HepG2 (cell line): Measurements from ENCODE around the gene BAIAP2L1. TPM values are rescaled to one million over a fixed set of nuclear protein-coding genes. Genes with fewer than 3 reads are reported as not detected.
A peak's percentile ranks its signal among the peaks of the same experiment; 100 is the strongest.

Experiments
- ATAC-seq: fragments of 200-7000 bp; cut with Tn5 transposase; 3 replicates; pipeline ENCODE4 v1.9.1; 2020; ENCODE audit warnings: mild to moderate bottlenecking, moderate library complexity
- BruUV-seq: library from RNA; stranded (reverse); fragments of 400-500 nt; replicated peaks from 2 replicates; lab custom pipeline; 2021; lab: Mats Ljungman, UMichigan
- CTCF ChIA-PET: fragments of 300-600 bp; formaldehyde crosslinking; extraction: SDS; loops from one replicate; lab custom pipeline; 2021; ENCODE audit warnings: low total read pairs, inconsistent platforms, low intra/inter-chr PET ratio; lab: Yijun Ruan, JAX
- POLR2A ChIA-PET: fragments of 350-600 bp; sonication (Branson Sonifier 250); formaldehyde crosslinking; loops from one replicate; lab custom pipeline; 2020; ENCODE audit warnings: antibody characterized with exemption, inconsistent platforms; lab: Yijun Ruan, JAX
- DNase-seq: peaks from one replicate; pipeline ENCODE4 v3.0.0-alpha.2; 2015; ENCODE audit warnings: low spot score
- FAIRE-seq: peaks from 3 replicates; lab custom pipeline; 2011; peaks lifted over from hg19 to GRCh38; lab: Jason Lieb, UNC
- H2AFZ ChIP-seq: one replicate; pipeline ENCODE4 v1.6.1; 2011; ENCODE audit warnings: low read length, inconsistent platforms
- H3K27ac ChIP-seq: fragments of 300-600 bp; 3 replicates; pipeline ENCODE4 v1.8.0; 2011; ENCODE audit warnings: mixed run types, mild to moderate bottlenecking, mixed read lengths, low read length, inconsistent platforms; ENCODE audit not compliant: insufficient read depth; ENCODE audit errors: extremely low read length
- H3K27me3 ChIP-seq, 2 experiments: fragments of 200-600 bp in 1 of 2; 2 replicates in 1 of 2; 3 replicates in 1 of 2; pipeline versions ENCODE4 v1.6.0 to v1.8.0; 2011; ENCODE audit warnings: low read length in 2 of 2, mild to moderate bottlenecking in 2 of 2, moderate library complexity in 2 of 2, inconsistent platforms in 1 of 2; ENCODE audit not compliant: insufficient read depth in 2 of 2, control insufficient read depth in 1 of 2
- H3K36me3 ChIP-seq, 2 experiments: fragments of 200-600 bp in 1 of 2; replicated peaks in 1 of 2; 2 replicates in 1 of 2; 3 replicates in 1 of 2; pipeline versions ENCODE4 v1.5.1 to v1.8.0; 2011; ENCODE audit warnings: low read length in 2 of 2, inconsistent platforms in 1 of 2; ENCODE audit not compliant: insufficient read depth in 2 of 2, control insufficient read depth in 1 of 2
- H3K4me1 ChIP-seq: 2 replicates; pipeline ENCODE4 v1.5.1; 2012; ENCODE audit warnings: low read length, inconsistent platforms; ENCODE audit not compliant: insufficient read depth
- H3K4me2 ChIP-seq: 2 replicates; pipeline ENCODE4 v1.6.0; 2011; ENCODE audit warnings: low read depth, low read length, inconsistent platforms
- H3K4me3 ChIP-seq, 3 experiments: fragments of 200-600 bp in 1 of 3; sonication (generic), shearing (Covaris generic) in 1 of 3; replicated peaks in 1 of 3; 2 replicates each; pipeline ENCODE4 v1.5.1; 2011 to 2016; ENCODE audit warnings: low read length in 3 of 3, inconsistent platforms in 2 of 3, low read depth in 2 of 3, mild to moderate bottlenecking in 2 of 3, control low read depth in 1 of 3, mixed read lengths in 1 of 3; ENCODE audit not compliant: insufficient read depth in 1 of 3
- H3K79me2 ChIP-seq: one replicate; pipeline ENCODE4 v1.6.1; 2011; ENCODE audit warnings: low read length, inconsistent platforms; ENCODE audit not compliant: insufficient read depth
- H3K9ac ChIP-seq: 2 replicates; pipeline ENCODE4 v1.6.0; 2011; ENCODE audit warnings: mild to moderate bottlenecking, low read depth, low read length, inconsistent platforms; ENCODE audit not compliant: insufficient read depth
- H3K9me3 ChIP-seq: 2 replicates; pipeline ENCODE4 v1.5.1; 2012; ENCODE audit warnings: mild to moderate bottlenecking, low read length
- H4K20me1 ChIP-seq: 2 replicates; pipeline ENCODE4 v1.6.0; 2011; ENCODE audit warnings: inconsistent platforms, mild to moderate bottlenecking, low read length, moderate library complexity; ENCODE audit not compliant: insufficient read depth
- ARNTL ChIP-seq: sonication (generic); formaldehyde crosslinking; IDR thresholded peaks from 2 replicates; pipeline ENCODE4 v1.4.0; 2020; ENCODE audit warnings: mild to moderate bottlenecking, missing genetic modification reagents
- CREM ChIP-seq, 2 experiments: sonication (generic) in 1 of 2; formaldehyde crosslinking in 1 of 2; IDR thresholded peaks; 2 replicates each; pipeline versions ENCODE4 v1.4.0 to v1.6.1; 2016 to 2020; ENCODE audit warnings: antibody characterized with exemption in 1 of 2, mild to moderate bottlenecking in 1 of 2, missing genetic modification reagents in 1 of 2
- HNF1A ChIP-seq, 2 experiments: sonication (generic) in 1 of 2; formaldehyde crosslinking in 1 of 2; IDR thresholded peaks; 2 replicates each; pipeline versions ENCODE4 v1.4.0 to v1.6.1; 2016 to 2020; ENCODE audit warnings: borderline replicate concordance in 1 of 2, low read depth in 1 of 2, mild to moderate bottlenecking in 1 of 2, missing genetic modification reagents in 1 of 2
- SIX1 ChIP-seq: sonication (generic); formaldehyde crosslinking; IDR thresholded peaks from 2 replicates; pipeline ENCODE4 v1.4.0; 2020; ENCODE audit warnings: missing genetic modification reagents, borderline replicate concordance
- ZNF331 ChIP-seq: sonication (generic); formaldehyde crosslinking; IDR thresholded peaks from 2 replicates; pipeline ENCODE4 v1.4.0; 2020; ENCODE audit warnings: missing genetic modification reagents
- ZNF496 ChIP-seq: sonication (generic); formaldehyde crosslinking; IDR thresholded peaks from 2 replicates; pipeline ENCODE4 v1.8.1; 2023; ENCODE audit warnings: mild to moderate bottlenecking, moderate library complexity, missing genetic modification reagents; ENCODE audit not compliant: insufficient replicate concordance
- ZNF850 ChIP-seq: sonication (generic); formaldehyde crosslinking; conservative IDR thresholded peaks from 2 replicates; pipeline ENCODE4 v1.9.0; 2021; ENCODE audit warnings: mild to moderate bottlenecking, missing genetic modification reagents
- WGBS: methylation state at CpG from one replicate; pipeline ENCODE4 v1.1.6; 2017; ENCODE audit warnings: low lambda C conversion rate; 5-methylcytosine and 5-hydroxymethylcytosine counted together
- in situ Hi-C: cut with HindIII; loops from 2 replicates; pipeline ENCODE4 v1.10.0; 2017; ENCODE audit warnings: low pct_unique_long_range_greater_than_20kb; ENCODE audit not compliant: extremely low pct_ligation_motif_present
- intact Hi-C: fragments of 100-400 bp; cut with micrococcal nuclease; formaldehyde crosslinking; loops from one replicate; pipeline ENCODE4 v1.10.0; 2022; ENCODE audit not compliant: unreplicated experiment
- polyA plus RNA-seq, 8 experiments: library from polyadenylated mRNA; depleted of rRNA in 3 of 8; stranded (reverse) in 7 of 8; unstranded in 1 of 8; fragments of >200 nt; fragmentation: Illumina TruSeq in 4 of 8; extraction: Trizol in 4 of 8; gene quantifications; 2 replicates each; pipeline versions ENCODE4 v1.2.1 to v1.2.3, GENCODE V29; 2011 to 2016; ENCODE audit warnings: low read depth in 4 of 8, missing spikeins in 1 of 8, mixed read lengths in 1 of 8; ENCODE audit not compliant: insufficient read depth in 1 of 8
- total RNA-seq, 5 experiments: library from RNA; depleted of rRNA; stranded (reverse); fragments of >200 nt; fragmentation: Illumina TruSeq; extraction: Trizol; gene quantifications; 2 replicates each; pipeline ENCODE4 v1.2.3, GENCODE V29; 2016; ENCODE audit warnings: low read depth in 1 of 5

The BAIAP2L1 gene
- total and polyA plus RNA-seq, 2 of the 13 experiments (the other 11 are each of a cell fraction or from before 2014, with no cell fraction given): 13.0 to 21.5 TPM

GRCh38 chr7:98284335-98285036 is 116.4 kb downstream of the BAIAP2L1 start (continued):
- TF ChIP-seq HNF1A (IDR thresholded peaks at IDR 0.05; ENCODE audit: low read depth): no peak
- no peak for TF ChIP-seq HNF1A (CRISPR knock-in tag; IDR thresholded peaks at IDR 0.05; ENCODE audit: borderline replicate concordance)
- TF ChIP-seq CREM (IDR thresholded peaks at IDR 0.05): no peak
- no peak for TF ChIP-seq CREM (CRISPR knock-in tag; IDR thresholded peaks at IDR 0.05)
- TF ChIP-seq, all 625 proteins: peak for 18

GRCh38 chr7:98283887-98284222 is 117.0 kb downstream of the BAIAP2L1 start:
- no peak for FAIRE-seq
- no peak for DNase-seq
- POLR2A ChIA-PET: no interaction called here
- no peak overlapping the region for H2AFZ ChIP-seq
- H3K79me2 ChIP-seq: peaks cover 46% of the 10 kb centered on the region
- peak overlapping the region; percentile 65 to 85 (median 77); a peak in 5 of 6 replicates for H3K4me3 ChIP-seq
- peak overlapping the region; percentile 89; the same call in 1 of the 2 replicates for H3K9ac ChIP-seq
- H3K27me3 ChIP-seq: no peaks in the 10 kb centered on the region; a peak in 1 of 5 replicates
- peaks cover 3 to 7% of the 10 kb centered on the region in 2 experiments; a peak in 3 of 5 replicates for H3K36me3 ChIP-seq
- in situ Hi-C loops: loop anchor here (5.0 kb wide), 1 partner anchor 133 kb away; no protein-coding TSS in a partner anchor
- H3K4me1 ChIP-seq: peaks cover 81% of the 10 kb centered on the region
- ATAC-seq: peak; percentile 1; the same call in 1 of the 3 replicates
- H3K9me3 ChIP-seq: no peaks in the 10 kb centered on the region
- peaks cover 31% of the 10 kb centered on the region; the same call in 1 of the 2 replicates for H4K20me1 ChIP-seq
- H3K27ac ChIP-seq: peak overlapping the region; percentile 15
- WGBS: no CpG with 5 or more reads among the region's 8 CpGs
- intact Hi-C loops: no loop called here
- no TSS peak for BruUV-seq
- H3K4me2 ChIP-seq: peak overlapping the region; percentile 92
- no peak for TF ChIP-seq ZNF496
- TF ChIP-seq SIX1: no peak
- no peak for TF ChIP-seq ZNF850
- TF ChIP-seq ZNF331 (CRISPR knock-in tag): peak; percentile 78
- TF ChIP-seq ARNTL: no peak
- CTCF ChIA-PET: no interaction called here
